ENCODE results near the gene JAK1. TPM values are rescaled to one million over a fixed set of nuclear protein-coding genes. Genes with fewer than 3 reads are reported as not detected.
A peak's percentile ranks its signal among the peaks of the same experiment; 100 is the strongest.

The JAK1 gene
- total RNA-seq, 4 donors from 2014 or later, result 59.7 to 92.7 (median 64.1) TPM

- intact Hi-C loops (cut with DNase I), result no loop called here
- no peaks in the 10 kb centered on the region for H3K36me3 ChIP-seq
- no peak for TF ChIP-seq POLR2A (IDR thresholded peaks at IDR 0.05)
- TF ChIP-seq, protein P1, sequence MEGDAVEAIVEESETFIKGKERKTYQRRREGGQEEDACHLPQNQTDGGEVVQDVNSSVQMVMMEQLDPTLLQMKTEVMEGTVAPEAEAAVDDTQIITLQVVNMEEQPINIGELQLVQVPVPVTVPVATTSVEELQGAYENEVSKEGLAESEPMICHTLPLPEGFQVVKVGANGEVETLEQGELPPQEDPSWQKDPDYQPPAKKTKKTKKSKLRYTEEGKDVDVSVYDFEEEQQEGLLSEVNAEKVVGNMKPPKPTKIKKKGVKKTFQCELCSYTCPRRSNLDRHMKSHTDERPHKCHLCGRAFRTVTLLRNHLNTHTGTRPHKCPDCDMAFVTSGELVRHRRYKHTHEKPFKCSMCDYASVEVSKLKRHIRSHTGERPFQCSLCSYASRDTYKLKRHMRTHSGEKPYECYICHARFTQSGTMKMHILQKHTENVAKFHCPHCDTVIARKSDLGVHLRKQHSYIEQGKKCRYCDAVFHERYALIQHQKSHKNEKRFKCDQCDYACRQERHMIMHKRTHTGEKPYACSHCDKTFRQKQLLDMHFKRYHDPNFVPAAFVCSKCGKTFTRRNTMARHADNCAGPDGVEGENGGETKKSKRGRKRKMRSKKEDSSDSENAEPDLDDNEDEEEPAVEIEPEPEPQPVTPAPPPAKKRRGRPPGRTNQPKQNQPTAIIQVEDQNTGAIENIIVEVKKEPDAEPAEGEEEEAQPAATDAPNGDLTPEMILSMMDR (IDR thresholded peaks at IDR 0.05), result no peak
- peaks cover 15 to 79% (median 29%) of the 10 kb centered on the region in 3 donors for H3K4me1 ChIP-seq
- no peaks in the 10 kb centered on the region for H3K9me3 ChIP-seq
- no peaks in the 10 kb centered on the region for H3K27me3 ChIP-seq
- 33 to 60% methylated on average over 1 of the region's 1 CpG for WGBS, 2 donors
- DNase-seq, result no peak
- H3K27ac ChIP-seq, result peak overlapping the region in 1 of 4 donors; percentile 6
- H3K4me3 ChIP-seq, result no peak overlapping the region
Measured at GRCh38 chr1:64961923-64962322, 4.4 kb downstream of the JAK1 start.

- no peaks in the 10 kb centered on the region for H3K9me3 ChIP-seq
- intact Hi-C loops (cut with DNase I), result no loop called here
- no peaks in the 10 kb centered on the region for H3K27me3 ChIP-seq
- H3K4me1 ChIP-seq, result peaks cover 24 to 87% (median 38%) of the 10 kb centered on the region in 3 donors
- TF ChIP-seq, protein P1 (IDR thresholded peaks at IDR 0.05), result no peak
- TF ChIP-seq POLR2A (IDR thresholded peaks at IDR 0.05), result no peak
- H3K36me3 ChIP-seq, result no peaks in the 10 kb centered on the region
- no peak overlapping the region for H3K4me3 ChIP-seq
- no peak overlapping the region for H3K27ac ChIP-seq
- DNase-seq, result no peak
Measured at GRCh38 chr1:64960731-64961130, 5.6 kb downstream of the JAK1 start.

DNA sequence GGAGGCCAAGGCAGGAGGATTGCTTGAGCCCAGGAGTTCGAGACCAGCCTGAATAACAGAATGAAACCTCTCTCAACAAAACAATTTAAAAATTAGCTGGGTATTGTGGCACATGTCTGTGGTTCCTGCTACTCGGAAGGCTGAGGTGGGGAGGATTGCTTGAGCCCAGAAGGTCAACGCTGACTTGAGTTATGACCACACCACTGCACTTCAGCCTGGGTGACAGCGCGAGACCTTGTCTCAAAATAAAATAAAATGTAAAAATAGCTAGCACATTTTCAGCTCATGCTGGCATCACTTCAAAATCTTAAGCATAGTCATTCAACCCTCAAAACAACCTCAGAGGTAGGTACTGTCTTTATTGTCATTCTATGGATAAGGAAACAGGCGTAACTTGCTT, 6.4 kb downstream of the JAK1 start:
- Histone ChIP-seq H3K27ac (no peak overlapping the region), H3K36me3 (no peaks in the 10 kb centered on the region), H3K4me3 (no peak overlapping the region), H3K9me3 (no peaks in the 10 kb centered on the region), H3K4me1 (peaks cover 24 to 89% (median 38%) of the 10 kb centered on the region in 3 donors), H3K27me3 (no peaks in the 10 kb centered on the region)
- no peak for TF ChIP-seq POLR2A (IDR thresholded peaks at IDR 0.05)
- TF ChIP-seq, protein P1 (IDR thresholded peaks at IDR 0.05), result no peak
- DNase-seq, result no peak
- intact Hi-C loops (cut with DNase I), result no loop called here
- WGBS, 2 donors, result 69 to 73% methylated on average over 6 of the region's 6 CpGs

DNA sequence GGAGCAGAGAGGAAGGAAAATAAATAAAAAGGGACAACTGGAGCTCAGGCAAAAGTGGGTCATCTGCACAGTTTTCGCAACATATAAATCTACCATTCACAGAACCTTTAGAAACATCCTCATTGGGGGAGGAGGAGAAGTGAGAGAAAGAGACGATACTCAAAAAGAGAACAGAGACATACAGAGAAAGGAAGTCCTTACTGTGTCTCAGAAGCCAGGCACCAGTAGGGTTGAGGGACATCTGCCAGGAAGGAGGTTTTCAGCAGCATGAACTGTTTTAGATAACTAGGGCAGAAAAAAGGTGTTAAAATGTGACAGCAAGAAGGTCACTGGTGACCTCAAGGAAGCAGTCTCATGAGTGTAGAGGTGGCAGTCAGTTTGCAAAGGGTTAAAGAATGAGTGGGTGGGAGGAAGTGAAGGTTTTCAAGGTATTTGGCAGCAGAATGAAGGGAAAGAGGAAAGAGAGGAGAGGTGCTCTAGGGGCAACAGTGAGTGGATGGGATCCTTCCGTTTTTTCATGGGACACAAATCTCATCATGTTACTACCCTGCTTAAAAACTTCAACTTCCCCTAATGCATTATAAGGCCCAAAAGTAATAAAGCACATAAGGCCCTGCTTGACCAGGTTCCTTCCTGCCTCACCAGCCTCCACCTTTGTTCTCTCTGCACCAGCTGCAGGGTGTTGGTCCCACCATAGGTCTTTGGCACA, 9.5 kb downstream of the JAK1 start:
- TF ChIP-seq, protein P1 (IDR thresholded peaks at IDR 0.05), result no peak
- TF ChIP-seq POLR2A (IDR thresholded peaks at IDR 0.05), result no peak

DNA sequence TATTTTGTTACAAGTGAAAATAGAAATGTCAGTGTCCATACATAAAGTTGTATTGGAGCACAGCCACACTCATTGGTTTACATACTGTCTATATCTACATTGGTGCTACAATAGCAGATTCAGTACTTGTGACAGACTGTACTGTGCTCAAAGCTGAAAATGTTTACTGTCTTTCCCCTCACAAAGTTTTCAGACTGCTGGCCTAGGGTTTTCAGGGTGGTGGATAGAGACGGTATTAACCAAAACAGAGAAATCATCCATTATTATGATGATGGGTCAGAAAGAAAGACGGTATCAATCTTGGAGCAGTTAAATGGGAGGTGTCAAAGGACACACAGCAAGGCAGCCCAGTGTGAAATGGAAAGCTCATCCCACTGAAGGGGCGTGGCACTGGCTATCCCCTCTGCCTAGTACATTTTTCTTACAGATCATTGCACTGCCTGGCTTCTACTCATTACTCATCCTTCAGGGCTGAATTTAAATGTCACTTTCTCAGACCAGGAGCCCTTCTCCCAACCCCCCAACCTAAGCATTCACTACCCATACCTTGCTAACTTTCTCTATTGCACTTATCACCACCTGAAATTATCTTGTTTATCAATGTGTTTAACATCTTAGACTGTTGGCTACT, 10.2 kb downstream of the JAK1 start:
- TF ChIP-seq, protein P1 (IDR thresholded peaks at IDR 0.05), result no peak
- TF ChIP-seq POLR2A (IDR thresholded peaks at IDR 0.05), result no peak
- Histone ChIP-seq H3K27me3 (no peaks in the 10 kb centered on the region), H3K4me1 (peaks cover 16 to 77% (median 21%) of the 10 kb centered on the region in 3 donors), H3K4me3 (no peak overlapping the region), H3K36me3 (no peaks in the 10 kb centered on the region), H3K27ac (peak overlapping the region in 2 of 4 donors; percentile 36 to 39), H3K9me3 (no peaks in the 10 kb centered on the region)
- intact Hi-C loops (cut with DNase I), result no loop called here
- WGBS, 2 donors, result 60 to 70% methylated on average over 3 of the region's 3 CpGs
- DNase-seq, result no peak

More for the DNA sequence above, 9.5 kb downstream of the JAK1 start:
- no peaks in the 10 kb centered on the region for H3K9me3 ChIP-seq
- H3K36me3 ChIP-seq, result no peaks in the 10 kb centered on the region
- intact Hi-C loops (cut with DNase I), result no loop called here
- H3K27ac ChIP-seq, result peak overlapping the region in 3 of 4 donors; percentile 18 to 39 (median 36)
- WGBS, 2 donors, result 57 to 72% methylated on average over 3 of the region's 3 CpGs
- peaks cover 17 to 80% (median 23%) of the 10 kb centered on the region in 3 donors for H3K4me1 ChIP-seq
- no peak for DNase-seq
- H3K4me3 ChIP-seq, result no peak overlapping the region
- H3K27me3 ChIP-seq, result no peaks in the 10 kb centered on the region
